AG04449 (cell line): Measurements from ENCODE around the gene MAP6.

Experiments used
- CTCF ChIA-PET: fragments of 350-600 bp; formaldehyde crosslinking; extraction: SDS; loops from one replicate; lab custom pipeline; 2021; ENCODE audit warnings: antibody characterized with exemption; lab: Yijun Ruan, JAX
- POLR2A ChIA-PET: fragments of 400-600, 350-600 bp; formaldehyde crosslinking; extraction: SDS; loops from one replicate; lab custom pipeline; 2020; ENCODE audit warnings: antibody characterized with exemption, inconsistent platforms; lab: Yijun Ruan, JAX
- DNase-seq: peaks from one replicate; pipeline ENCODE4 v3.0.0-alpha.2; 2010; ENCODE audit warnings: low read depth, low spot score
- H3K4me3 ChIP-seq: 2 replicates; pipeline ENCODE4 v1.5.1; 2011; ENCODE audit warnings: low read depth, mild to moderate bottlenecking, control low read depth, low read length
- CTCF ChIP-seq: IDR thresholded peaks from one replicate; pipeline ENCODE4 v1.5.1; 2011; ENCODE audit warnings: mild to moderate bottlenecking, moderate library complexity, low read length, control low read depth, inconsistent platforms; ENCODE audit not compliant: insufficient read depth; ENCODE audit errors: missing control alignments

Gene MAP6

GRCh38 chr11:75601494-75601893 lies 67.3 kb downstream of the MAP6 start:
- TF ChIP-seq CTCF: no peak
- POLR2A ChIA-PET: interaction anchor here (2.5 kb wide), 1 partner anchor 48 kb away, joined by 6 read pairs; no protein-coding TSS in a partner anchor
- H3K4me3 ChIP-seq: no peak overlapping the region
- CTCF ChIA-PET: interaction anchor here (0.9 to 3.4 kb wide), 6 partner anchors 10 to 104 kb away, joined by 3 to 9 read pairs (median 4); no protein-coding TSS in a partner anchor
- DNase-seq: no peak

DNA sequence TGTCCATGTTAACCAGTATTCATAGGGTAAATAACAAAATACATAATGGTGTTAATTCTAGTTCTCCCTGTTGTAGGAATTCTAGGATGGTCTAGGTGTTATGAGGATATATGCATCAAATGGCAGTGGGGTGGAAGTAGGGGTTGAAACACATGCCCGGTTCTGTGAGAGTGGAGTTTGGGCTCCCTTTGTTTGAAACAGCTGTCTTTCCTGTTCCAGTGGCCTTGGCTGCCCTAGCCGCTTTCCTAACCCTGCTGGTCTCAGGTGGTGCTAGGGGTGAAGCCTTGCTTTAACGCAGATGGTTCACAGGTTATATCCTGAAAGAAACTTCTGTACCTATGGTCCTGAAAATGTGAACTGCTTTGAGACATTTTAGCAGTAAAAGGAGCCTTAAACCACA lies 68.5 kb downstream of the MAP6 start:
- CTCF ChIA-PET: interaction anchor here (1.6 to 3.1 kb wide), 3 partner anchors 9 to 105 kb away, joined by 5 to 21 read pairs (median 5); no protein-coding TSS in a partner anchor
- DNase-seq: no peak
- POLR2A ChIA-PET: no interaction called here
- no peak for TF ChIP-seq CTCF
- H3K4me3 ChIP-seq: no peak overlapping the region

DNA sequence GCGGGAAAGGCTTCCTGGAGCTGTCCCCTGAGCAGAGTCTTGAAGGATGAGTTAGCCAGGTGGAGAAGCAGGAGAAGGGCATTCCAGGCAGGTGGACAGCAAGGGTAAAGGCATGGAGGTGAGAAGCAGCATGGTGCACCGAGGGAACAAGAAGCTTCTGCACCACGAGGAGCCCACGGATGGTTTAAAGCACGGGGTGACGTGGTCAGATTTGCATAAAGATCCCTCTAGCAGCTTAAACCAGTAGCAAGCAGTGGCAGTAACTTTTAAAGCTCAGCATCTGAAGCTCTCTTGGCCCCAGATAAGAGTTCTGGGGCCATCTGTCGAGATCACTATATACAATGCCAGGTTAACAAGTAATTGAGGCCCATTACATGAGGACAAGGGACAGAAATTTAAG lies 69.9 kb downstream of the MAP6 start:
- ChIA-PET CTCF (interaction anchor here (0.7 to 3.1 kb wide), 14 partner anchors 8 to 203 kb away, joined by 3 to 21 read pairs (median 3); partner anchors contain the start of gene MAP6), POLR2A (no interaction called here)
- TF ChIP-seq CTCF: no peak
- DNase-seq: no peak
- H3K4me3 ChIP-seq: no peak overlapping the region

- no peak for DNase-seq
- ChIA-PET POLR2A (no interaction called here), CTCF (interaction anchor here (0.6 to 3.1 kb wide), 28 partner anchors 9 to 271 kb away, joined by 3 to 21 read pairs (median 3); partner anchors contain the start of gene MAP6)
- H3K4me3 ChIP-seq: no peak overlapping the region
- TF ChIP-seq CTCF: no peak
Observed at GRCh38 chr11:75598264-75598663, 70.6 kb downstream of the MAP6 start.

- ChIA-PET POLR2A (no interaction called here), CTCF (interaction anchor here (0.6 to 3.1 kb wide), 26 partner anchors 8 to 271 kb away, joined by 3 to 21 read pairs (median 3); no protein-coding TSS in a partner anchor)
- no peak for DNase-seq
Observed at GRCh38 chr11:75597636-75598035, 71.2 kb downstream of the MAP6 start.

DNA sequence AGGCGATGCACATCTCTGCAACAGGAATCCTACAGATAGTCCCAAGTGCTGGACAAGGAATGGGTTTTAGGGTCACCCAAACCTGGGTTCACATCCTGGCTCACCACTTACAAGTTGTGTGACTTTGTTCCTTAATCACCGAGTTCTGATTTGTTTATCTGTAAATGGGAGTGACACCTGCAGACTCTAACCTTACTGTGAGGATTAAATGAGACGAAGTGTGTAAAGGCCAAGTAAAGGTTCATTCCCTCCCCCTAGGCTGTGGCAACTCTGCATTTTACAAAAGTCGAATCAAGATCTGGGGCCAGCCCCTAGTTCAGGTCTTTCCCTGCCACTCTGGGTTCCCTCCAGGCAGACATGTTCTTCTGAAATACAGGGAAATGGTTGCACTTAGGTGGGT lies 71.9 kb downstream of the MAP6 start:
- no peak overlapping the region for H3K4me3 ChIP-seq
- ChIA-PET POLR2A (no interaction called here), CTCF (interaction anchor here (0.9 to 2.5 kb wide), 10 partner anchors 11 to 109 kb away, joined by 3 to 12 read pairs (median 4); no protein-coding TSS in a partner anchor)
- no peak for DNase-seq
- TF ChIP-seq CTCF: no peak

More at GRCh38 chr11:75597636-75598035, 71.2 kb downstream of the MAP6 start:
- TF ChIP-seq CTCF: peak; percentile 66
- no peak overlapping the region for H3K4me3 ChIP-seq
